Keratinocyte (primary cell): ENCODE measurements around the gene ZNF594. TPM values are rescaled to one million over a fixed set of nuclear protein-coding genes. Genes with fewer than 3 reads are reported as not detected.
"Not testable (repeated sequence)": the region's sequence is repeated elsewhere in the genome, so short reads cannot be mapped to it uniquely, and the experiment has no call there.

Experiments
- DNase-seq: peaks from one replicate; pipeline ENCODE4 v3.0.0-alpha.2; 2011; ENCODE audit warnings: low read depth, missing footprints, low spot score
- FAIRE-seq: peaks from 2 replicates; lab custom pipeline; 2011; peaks lifted over from hg19 to GRCh38; lab: Jason Lieb, UNC
- H2AFZ ChIP-seq: 2 replicates; pipeline ENCODE4 v1.6.0; 2012; ENCODE audit warnings: low read length, control low read depth, inconsistent platforms; ENCODE audit not compliant: control insufficient read depth
- H3K27ac ChIP-seq: 2 replicates; pipeline ENCODE4 v1.5.1; 2011; ENCODE audit warnings: low read length; ENCODE audit not compliant: control insufficient read depth, insufficient read depth
- H3K27me3 ChIP-seq: 3 replicates; pipeline ENCODE4 v1.6.0; 2011; ENCODE audit warnings: low read length; ENCODE audit not compliant: control insufficient read depth, insufficient read depth; ENCODE audit errors: extremely low read depth
- H3K36me3 ChIP-seq, 2 experiments: 2 replicates in 1 of 2; 3 replicates in 1 of 2; pipeline ENCODE4 v1.5.1; 2011; ENCODE audit warnings: low read length in 2 of 2, mild to moderate bottlenecking in 1 of 2; ENCODE audit not compliant: control insufficient read depth in 2 of 2, insufficient read depth in 2 of 2; ENCODE audit errors: extremely low read depth in 1 of 2
- H3K4me1 ChIP-seq: 3 replicates; pipeline ENCODE4 v1.5.1; 2011; ENCODE audit warnings: low read length; ENCODE audit not compliant: control insufficient read depth, insufficient read depth; ENCODE audit errors: extremely low read depth
- H3K4me2 ChIP-seq: 3 replicates; pipeline ENCODE4 v1.6.0; 2011; ENCODE audit warnings: low read depth, low read length; ENCODE audit not compliant: control insufficient read depth, insufficient read depth; ENCODE audit errors: extremely low read depth
- H3K4me3 ChIP-seq, 3 experiments: fragments of 200-600 bp in 1 of 3; sonication (generic) in 1 of 3; 2 replicates in 2 of 3; 3 replicates in 1 of 3; pipeline ENCODE4 v1.5.1; 2011 to 2016; ENCODE audit warnings: low read length in 3 of 3, mild to moderate bottlenecking in 3 of 3, control low read depth in 2 of 3, inconsistent platforms in 1 of 3, low read depth in 1 of 3, mixed read lengths in 1 of 3, mixed run types in 1 of 3, moderate library complexity in 1 of 3; ENCODE audit not compliant: control insufficient read depth in 2 of 3, insufficient read depth in 2 of 3; ENCODE audit errors: extremely low read depth in 1 of 3
- H3K79me2 ChIP-seq: 2 replicates; pipeline ENCODE4 v1.6.0; 2012; ENCODE audit warnings: low read length; ENCODE audit not compliant: control insufficient read depth, insufficient read depth
- H3K9ac ChIP-seq: 3 replicates; pipeline ENCODE4 v1.6.0; 2011; ENCODE audit warnings: low read length; ENCODE audit not compliant: control insufficient read depth, insufficient read depth; ENCODE audit errors: extremely low read depth
- H3K9me1 ChIP-seq: 3 replicates; pipeline ENCODE4 v1.6.0; 2011; ENCODE audit warnings: low read length; ENCODE audit not compliant: control insufficient read depth, insufficient read depth; ENCODE audit errors: extremely low read depth
- H3K9me3 ChIP-seq: 2 replicates; pipeline ENCODE4 v1.5.1; 2012; ENCODE audit warnings: low read depth, low read length; ENCODE audit not compliant: control insufficient read depth
- H4K20me1 ChIP-seq: 3 replicates; pipeline ENCODE4 v1.6.0; 2011; ENCODE audit warnings: low read length; ENCODE audit not compliant: control insufficient read depth, insufficient read depth; ENCODE audit errors: extremely low read depth
- EZH2 ChIP-seq: IDR thresholded peaks from one replicate; pipeline ENCODE4 v1.6.1; 2012; ENCODE audit warnings: inconsistent platforms, mild to moderate bottlenecking, low read length, moderate library complexity
- dilution Hi-C: fragments of 300-500 bp; cut with MboI; formaldehyde crosslinking; loops from one replicate; pipeline ENCODE4 v1.7.0; 2020; ENCODE audit warnings: low sequenced_read_pairs; ENCODE audit not compliant: extremely low pct_ligation_motif_present
- polyA plus RNA-seq, 5 experiments: library from polyadenylated mRNA; depleted of rRNA in 3 of 5; stranded (reverse) in 3 of 5; stranded (forward) in 1 of 5; unstranded in 1 of 5; fragments of >200 nt; gene quantifications; 1 replicate in 1 of 5; 2 replicates in 3 of 5; 3 replicates in 1 of 5; pipeline versions ENCODE4 v1.2.1 to v1.2.3, GENCODE V29; 2011 to 2012; ENCODE audit warnings: missing spikeins in 2 of 5, low read depth in 1 of 5, low replicate concordance in 1 of 5
- TF ChIP-seq, protein P1 (sequence below), 3 experiments: IDR thresholded peaks in 1 of 3; conservative IDR thresholded peaks in 1 of 3; optimal IDR thresholded peaks in 1 of 3; 2 replicates in 2 of 3; 3 replicates in 1 of 3; pipeline versions ENCODE3 to v1.5.1; 2011; ENCODE audit warnings: low read length in 3 of 3, mild to moderate bottlenecking in 3 of 3, moderate library complexity in 2 of 3, control low read depth in 1 of 3, inconsistent platforms in 1 of 3; ENCODE audit not compliant: insufficient read depth in 2 of 3; ENCODE audit errors: extremely low read depth in 1 of 3

ZNF594 gene
- polyA plus RNA-seq, 1 donor (not counting 4 experiments of a cell fraction or from before 2014, with no cell fraction given): 2.1 TPM

DNA sequence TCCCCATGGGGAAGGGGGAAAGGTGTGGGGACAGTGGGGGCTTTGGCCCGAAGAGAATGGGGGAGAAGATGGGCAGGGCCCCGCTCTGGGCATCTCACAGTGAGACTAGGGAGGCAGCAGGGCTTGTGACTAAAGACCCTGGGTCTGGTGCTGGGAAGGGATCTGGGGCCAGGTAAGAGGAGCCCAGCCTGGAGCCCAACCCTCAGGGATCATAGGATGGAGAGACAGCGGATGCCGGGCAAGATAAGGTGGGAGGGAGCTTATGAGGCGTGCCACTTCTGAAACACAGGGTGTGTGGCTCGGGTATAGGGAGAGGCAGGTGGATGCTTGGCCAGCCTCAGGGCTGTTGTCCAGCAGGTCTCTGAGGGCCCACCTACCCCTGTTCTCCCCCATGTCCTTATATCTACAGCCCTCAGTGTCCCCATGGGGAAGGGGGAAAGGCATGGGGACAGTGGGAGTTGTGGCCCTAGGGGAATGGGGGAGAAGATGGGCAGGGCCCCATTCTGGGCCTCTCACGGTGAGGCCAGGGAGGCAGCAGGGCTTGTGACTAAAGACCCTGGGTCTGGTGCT is 60.4 kb downstream of the ZNF594 start:
- dilution Hi-C loops: no loop called here
- no peaks in the 10 kb centered on the region for H3K27me3 ChIP-seq
- H3K9ac ChIP-seq: no peak overlapping the region
- no peaks in the 10 kb centered on the region for H3K4me1 ChIP-seq
- H3K79me2 ChIP-seq: no peaks in the 10 kb centered on the region
- no peaks in the 10 kb centered on the region for H3K36me3 ChIP-seq
- no peaks in the 10 kb centered on the region for H4K20me1 ChIP-seq
- DNase-seq (no peak), FAIRE-seq (no peak)
- no peaks in the 10 kb centered on the region for H3K9me1 ChIP-seq
- TF ChIP-seq, protein P1, sequence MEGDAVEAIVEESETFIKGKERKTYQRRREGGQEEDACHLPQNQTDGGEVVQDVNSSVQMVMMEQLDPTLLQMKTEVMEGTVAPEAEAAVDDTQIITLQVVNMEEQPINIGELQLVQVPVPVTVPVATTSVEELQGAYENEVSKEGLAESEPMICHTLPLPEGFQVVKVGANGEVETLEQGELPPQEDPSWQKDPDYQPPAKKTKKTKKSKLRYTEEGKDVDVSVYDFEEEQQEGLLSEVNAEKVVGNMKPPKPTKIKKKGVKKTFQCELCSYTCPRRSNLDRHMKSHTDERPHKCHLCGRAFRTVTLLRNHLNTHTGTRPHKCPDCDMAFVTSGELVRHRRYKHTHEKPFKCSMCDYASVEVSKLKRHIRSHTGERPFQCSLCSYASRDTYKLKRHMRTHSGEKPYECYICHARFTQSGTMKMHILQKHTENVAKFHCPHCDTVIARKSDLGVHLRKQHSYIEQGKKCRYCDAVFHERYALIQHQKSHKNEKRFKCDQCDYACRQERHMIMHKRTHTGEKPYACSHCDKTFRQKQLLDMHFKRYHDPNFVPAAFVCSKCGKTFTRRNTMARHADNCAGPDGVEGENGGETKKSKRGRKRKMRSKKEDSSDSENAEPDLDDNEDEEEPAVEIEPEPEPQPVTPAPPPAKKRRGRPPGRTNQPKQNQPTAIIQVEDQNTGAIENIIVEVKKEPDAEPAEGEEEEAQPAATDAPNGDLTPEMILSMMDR (optimal IDR thresholded peaks at IDR 0.05 in 1 of 3, IDR thresholded peaks at IDR 0.05 in 1 of 3, conservative IDR thresholded peaks at IDR 0.05 in 1 of 3; ENCODE audit: extremely low read depth in 1 of 3, insufficient read depth in 2 of 3, low read length in 3 of 3): no peak
- TF ChIP-seq EZH2: no peak
- no peak overlapping the region for H3K27ac ChIP-seq
- H3K4me2 ChIP-seq: no peak overlapping the region
- no peak overlapping the region for H2AFZ ChIP-seq
- no peaks in the 10 kb centered on the region for H3K9me3 ChIP-seq
- no peak overlapping the region for H3K4me3 ChIP-seq

DNA sequence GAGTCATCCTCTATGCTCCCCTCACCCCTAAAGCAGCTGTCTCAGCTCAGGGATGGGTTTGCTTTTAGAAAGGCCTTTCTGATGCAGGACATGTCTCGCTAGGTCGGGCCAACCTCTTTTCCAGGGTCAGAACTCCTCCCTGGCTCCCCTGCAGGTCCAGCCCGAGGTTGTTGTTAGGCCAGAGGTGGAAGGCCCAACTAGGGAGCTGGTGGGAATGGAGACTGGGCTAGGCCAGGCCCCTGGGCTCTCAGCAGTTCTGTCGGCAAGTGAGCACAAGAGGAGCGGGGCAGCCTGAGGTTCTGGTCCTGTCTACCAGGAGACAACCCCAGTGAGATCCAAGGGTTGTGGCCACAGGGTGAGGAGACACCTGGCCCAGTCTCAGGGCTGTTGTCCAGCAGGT is 61.0 kb downstream of the ZNF594 start:
- H2AFZ ChIP-seq, H3K27ac ChIP-seq, DNase-seq, H4K20me1 ChIP-seq, H3K9ac ChIP-seq, H3K4me1 ChIP-seq, H3K79me2 ChIP-seq, FAIRE-seq, H3K4me2 ChIP-seq, H3K4me3 ChIP-seq, H3K27me3 ChIP-seq, dilution Hi-C loops, H3K9me3 ChIP-seq, H3K36me3 ChIP-seq, H3K9me1 ChIP-seq: not testable (repeated sequence)

DNA sequence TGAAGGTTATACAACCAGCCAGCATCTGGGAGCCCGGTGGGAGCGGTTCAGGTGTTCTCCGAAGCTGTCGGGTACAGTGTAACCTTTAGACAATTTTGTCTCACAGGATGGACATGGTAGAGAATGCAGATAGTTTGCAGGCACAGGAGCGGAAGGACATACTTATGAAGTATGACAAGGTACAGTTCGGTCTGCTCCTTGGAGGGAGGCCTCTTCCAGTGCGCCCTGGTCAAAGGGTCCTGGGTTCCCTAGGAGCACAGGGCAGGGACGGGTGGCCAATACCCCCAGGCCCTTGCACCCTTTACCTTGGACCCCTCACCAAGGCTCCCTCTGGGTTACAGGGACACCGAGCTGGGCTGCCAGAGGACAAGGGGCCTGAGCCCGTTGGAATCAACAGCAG is 61.4 kb downstream of the ZNF594 start:
- H4K20me1 ChIP-seq, H3K9me3 ChIP-seq, H3K4me2 ChIP-seq, H3K79me2 ChIP-seq, H3K4me1 ChIP-seq, H2AFZ ChIP-seq, H3K27ac ChIP-seq, H3K27me3 ChIP-seq, H3K9me1 ChIP-seq, dilution Hi-C loops, FAIRE-seq, H3K36me3 ChIP-seq, H3K4me3 ChIP-seq, H3K9ac ChIP-seq, DNase-seq: not testable (repeated sequence)

DNA sequence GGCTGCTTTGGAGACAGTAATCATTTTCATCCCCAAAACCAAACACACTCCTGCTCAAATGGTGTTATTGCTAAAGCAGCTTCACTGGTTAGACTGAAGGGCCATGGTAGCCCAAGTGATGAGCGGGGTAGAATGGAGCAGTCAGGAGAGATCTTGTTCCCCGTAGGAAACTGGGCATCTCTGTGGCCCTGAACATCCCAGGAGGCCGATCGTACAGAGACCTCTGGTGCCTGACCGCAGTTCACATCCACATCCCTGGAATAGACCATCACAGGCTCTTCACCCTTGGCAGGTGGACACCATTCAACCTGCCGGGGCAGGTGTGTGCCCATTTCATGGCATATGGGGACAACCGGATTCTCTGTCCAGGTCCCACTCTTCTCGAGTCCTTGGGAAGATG is 61.9 kb downstream of the ZNF594 start:
- DNase-seq, H2AFZ ChIP-seq, H3K4me2 ChIP-seq, H3K9me1 ChIP-seq, H3K4me3 ChIP-seq, H3K36me3 ChIP-seq, H3K4me1 ChIP-seq, H3K9ac ChIP-seq, H3K79me2 ChIP-seq, dilution Hi-C loops, H3K9me3 ChIP-seq, H3K27me3 ChIP-seq, FAIRE-seq, H3K27ac ChIP-seq, H4K20me1 ChIP-seq: not testable (repeated sequence)
